ENCODE measurements around the gene ZDHHC9. TPM values are rescaled to one million over a fixed set of nuclear protein-coding genes. Genes with fewer than 3 reads are reported as not detected.
A peak's percentile ranks its signal among the peaks of the same experiment; 100 is the strongest.

Gene ZDHHC9
- total and polyA plus RNA-seq, 2 donors from 2014 or later: 24.5 to 31.4 TPM

GRCh38 chrX:129842510-129843208 is 1.0 kb downstream of the ZDHHC9 start:
- FAIRE-seq (no peak), DNase-seq (peak in 1 of 5 donors; percentile 21)
- H3K27ac ChIP-seq (ENCODE audit: low read depth in 2 of 2, low read length in 2 of 2): peak overlapping the region; percentile 11 to 81
- H3K4me3 ChIP-seq (ENCODE audit: low read length in 3 of 3): peak overlapping the region; percentile 59 to 84 (median 60)
- peaks cover 0 to 11% (median 0%) of the 10 kb centered on the region in 3 donors for H3K36me3 ChIP-seq (ENCODE audit: control insufficient read depth in 2 of 3, insufficient read depth in 3 of 3, low read length in 3 of 3)
- H3K9me3 ChIP-seq (ENCODE audit: control insufficient read depth in 2 of 3, insufficient read depth in 1 of 3, low read length in 3 of 3): no peaks in the 10 kb centered on the region
- H3K9ac ChIP-seq (ENCODE audit: low read length in 3 of 3): peak overlapping the region in 2 of 3 donors; percentile 27 to 46
- TF ChIP-seq CTCF (IDR thresholded peaks at IDR 0.05; ENCODE audit: borderline replicate concordance, extremely low read depth, insufficient read depth): no peak
- peaks cover 0 to 8% (median 0%) of the 10 kb centered on the region in 3 donors for H3K4me1 ChIP-seq (ENCODE audit: control insufficient read depth in 2 of 3, insufficient read depth in 2 of 3, low read depth in 1 of 3, low read length in 3 of 3)
- intact Hi-C loops (cut with DNase I): no loop called here
- H3K27me3 ChIP-seq (ENCODE audit: control insufficient read depth, insufficient read depth, low read length): no peaks in the 10 kb centered on the region

- peaks cover 0 to 11% (median 0%) of the 10 kb centered on the region in 3 donors for H3K36me3 ChIP-seq (ENCODE audit: control insufficient read depth in 2 of 3, insufficient read depth in 3 of 3, low read length in 3 of 3)
- TF ChIP-seq CTCF (IDR thresholded peaks at IDR 0.05; ENCODE audit: borderline replicate concordance, extremely low read depth, insufficient read depth): no peak
- H3K4me3 ChIP-seq (ENCODE audit: low read length in 3 of 3): peak overlapping the region in 1 of 3 donors; percentile 21
- FAIRE-seq: no peak
- no peak overlapping the region for H3K9ac ChIP-seq (ENCODE audit: low read length in 3 of 3)
- H3K27ac ChIP-seq (ENCODE audit: low read depth in 2 of 2, low read length in 2 of 2): no peak overlapping the region
- peak in 1 of 5 donors; percentile 14 for DNase-seq
- H3K9me3 ChIP-seq (ENCODE audit: control insufficient read depth in 2 of 3, insufficient read depth in 1 of 3, low read length in 3 of 3): no peaks in the 10 kb centered on the region
- intact Hi-C loops (cut with DNase I): no loop called here
- no peaks in the 10 kb centered on the region for H3K27me3 ChIP-seq (ENCODE audit: control insufficient read depth, insufficient read depth, low read length)
- H3K4me1 ChIP-seq (ENCODE audit: control insufficient read depth in 2 of 3, insufficient read depth in 2 of 3, low read depth in 1 of 3, low read length in 3 of 3): peaks cover 0 to 12% (median 0%) of the 10 kb centered on the region in 3 donors
These were observed 3.3 kb downstream of the ZDHHC9 start for GRCh38 chrX:129840344-129840743.

- Histone ChIP-seq H3K9ac (ENCODE audit: low read length in 3 of 3) (no peak overlapping the region), H3K27ac (ENCODE audit: low read depth in 2 of 2, low read length in 2 of 2) (no peak overlapping the region), H3K9me3 (ENCODE audit: control insufficient read depth in 2 of 3, insufficient read depth in 1 of 3, low read length in 3 of 3) (no peaks in the 10 kb centered on the region), H3K27me3 (ENCODE audit: control insufficient read depth, insufficient read depth, low read length) (no peaks in the 10 kb centered on the region), H3K4me1 (ENCODE audit: control insufficient read depth in 2 of 3, insufficient read depth in 2 of 3, low read depth in 1 of 3, low read length in 3 of 3) (peaks cover 0 to 4% (median 0%) of the 10 kb centered on the region in 3 donors), H3K36me3 (ENCODE audit: control insufficient read depth in 2 of 3, insufficient read depth in 3 of 3, low read length in 3 of 3) (peaks cover 0 to 11% (median 0%) of the 10 kb centered on the region in 3 donors), H3K4me3 (ENCODE audit: low read length in 3 of 3) (no peak overlapping the region)
- no peak for TF ChIP-seq CTCF (IDR thresholded peaks at IDR 0.05; ENCODE audit: borderline replicate concordance, extremely low read depth, insufficient read depth)
- no peak for DNase-seq
- no peak for FAIRE-seq
- intact Hi-C loops (cut with DNase I): no loop called here
These were observed 6.9 kb downstream of the ZDHHC9 start for GRCh38 chrX:129836827-129837226.
